CD4-positive, alpha-beta T cell (primary cell): ENCODE measurements around the gene THEMIS. TPM values are rescaled to one million over a fixed set of nuclear protein-coding genes. Genes with fewer than 3 reads are reported as not detected.
"Not testable (repeated sequence)": the region's sequence is repeated elsewhere in the genome, so short reads cannot be mapped to it uniquely, and the experiment has no call there.

ENCODE experiments used
- ATAC-seq: fragments of 200-7000 bp; cut with Tn5 transposase; one replicate; pipeline ENCODE4 v1.10.0; 2022; ENCODE audit warnings: mild to moderate bottlenecking; ENCODE audit not compliant: poor library complexity
- CTCF ChIA-PET: fragments of 350-600 bp; sonication (Branson Sonifier 250); formaldehyde crosslinking; loops from one replicate; lab custom pipeline; 2021; ENCODE audit warnings: antibody characterized with exemption, inconsistent platforms; lab: Charles Lee
- POLR2A ChIA-PET: fragments of 350-600 bp; sonication (Branson Sonifier 250); formaldehyde crosslinking; loops from one replicate; lab custom pipeline; 2021; ENCODE audit warnings: antibody characterized with exemption, inconsistent platforms; lab: Charles Lee
- DNase-seq, 14 experiments: peaks; one replicate each; pipeline ENCODE4 v3.0.0-alpha.2; 2013 to 2020; ENCODE audit warnings: mixed read lengths in 2 of 14
- H3K27ac ChIP-seq, 2 donors: one replicate each; pipeline versions ENCODE4 v1.5.1 to v1.7.0; 2013; ENCODE audit warnings: low read length in 2 of 2, low read depth in 1 of 2, mild to moderate bottlenecking in 1 of 2
- H3K27me3 ChIP-seq, 2 experiments: 1 replicate in 1 of 2; 2 replicates in 1 of 2; pipeline versions ENCODE4 v1.6.1 to v1.7.0; 2013; ENCODE audit warnings: low read length in 2 of 2, control low read depth in 1 of 2, mild to moderate bottlenecking in 1 of 2, moderate library complexity in 1 of 2; ENCODE audit not compliant: insufficient read depth in 2 of 2, control insufficient read depth in 1 of 2
- H3K36me3 ChIP-seq: one replicate; pipeline ENCODE4 v1.6.1; 2013; ENCODE audit warnings: low read length, control low read depth; ENCODE audit not compliant: insufficient read depth
- H3K4me1 ChIP-seq: one replicate; pipeline ENCODE4 v1.6.1; 2013; ENCODE audit warnings: low read length, control low read depth; ENCODE audit not compliant: insufficient read depth
- H3K4me3 ChIP-seq: one replicate; pipeline ENCODE4 v1.5.1; 2013; ENCODE audit warnings: mild to moderate bottlenecking, low read length, moderate library complexity
- H3K9me3 ChIP-seq, 2 experiments: 1 replicate in 1 of 2; 2 replicates in 1 of 2; pipeline versions ENCODE4 v1.6.1 to v1.7.0; 2013; ENCODE audit warnings: low read length in 2 of 2, mild to moderate bottlenecking in 2 of 2, control low read depth in 1 of 2, moderate library complexity in 1 of 2; ENCODE audit not compliant: control insufficient read depth in 1 of 2, insufficient read depth in 1 of 2
- H3K27ac Mint-ChIP-seq: one replicate; pipeline ENCODE4 v1.8.0; 2020; ENCODE audit warnings: mixed read lengths
- H3K27me3 Mint-ChIP-seq: one replicate; pipeline ENCODE4 v1.8.0; 2021; ENCODE audit warnings: mixed read lengths
- H3K36me3 Mint-ChIP-seq: one replicate; pipeline ENCODE4 v1.8.0; 2021; ENCODE audit warnings: low read depth, mixed read lengths
- H3K4me1 Mint-ChIP-seq: one replicate; pipeline ENCODE4 v1.8.0; 2021; ENCODE audit warnings: low read depth, mixed read lengths
- H3K4me3 Mint-ChIP-seq: one replicate; pipeline ENCODE4 v1.8.0; 2020; ENCODE audit warnings: mild to moderate bottlenecking, mixed read lengths
- H3K9me3 Mint-ChIP-seq: one replicate; pipeline ENCODE4 v1.8.0; 2020; ENCODE audit warnings: mixed read lengths
- CTCF ChIP-seq: fragments of 200-600 bp; IDR thresholded peaks from one replicate; pipeline ENCODE4 v1.8.0; 2022; ENCODE audit warnings: antibody characterized with exemption, mild to moderate bottlenecking
- intact Hi-C, 2 experiments: fragments of 100-400 bp; cut with DNase I in 1 of 2; cut with micrococcal nuclease in 1 of 2; formaldehyde crosslinking; loops; one replicate each; pipeline versions ENCODE4 v1.15.1 to v1.9.0; 2023 to 2025; cut with DNase I, micrococcal nuclease
- total RNA-seq, 174 experiments: library from RNA in 2 of 174; stranded (reverse) in 2 of 174; gene quantifications; one replicate each; pipeline ENCODE4 v1.2.3 and lab custom pipeline; 2021 to 2026

Gene THEMIS
- total RNA-seq, 2 experiments from 2014 or later = 25.0 to 25.3 TPM

GRCh38 chr6:127932708-127933107, 31.9 kb upstream of the THEMIS start:
- Mint-ChIP-seq H3K36me3 (peaks cover 23% of the 10 kb centered on the region), H3K27me3 (no peaks in the 10 kb centered on the region), H3K27ac (peak overlapping the region; percentile 90), H3K9me3 (peaks cover 12% of the 10 kb centered on the region), H3K4me1 (peaks cover 43% of the 10 kb centered on the region), H3K4me3 (no peak overlapping the region)
- intact Hi-C loops = no loop called here
- Histone ChIP-seq H3K9me3 (peaks cover 7% of the 10 kb centered on the region in 2 experiments), H3K36me3 (no peaks in the 10 kb centered on the region), H3K27me3 (no peaks in the 10 kb centered on the region), H3K4me1 (peaks cover 12% of the 10 kb centered on the region), H3K4me3 (no peak overlapping the region), H3K27ac (peak overlapping the region in 1 of 2 donors; percentile 44)
- ATAC-seq = no peak
- DNase-seq = no peak
- no peak for TF ChIP-seq CTCF
- POLR2A ChIA-PET = interaction anchor here (0.6 to 1.1 kb wide), 3 partner anchors 8 to 28 kb away, joined by 3 to 4 read pairs (median 3); no protein-coding TSS in a partner anchor
- CTCF ChIA-PET = no interaction called here

GRCh38 chr6:127926441-127926840, 25.6 kb upstream of the THEMIS start:
- peaks cover 18% of the 10 kb centered on the region for H3K9me3 Mint-ChIP-seq
- H3K27ac Mint-ChIP-seq, H3K9me3 ChIP-seq, CTCF ChIA-PET, intact Hi-C loops, H3K27me3 Mint-ChIP-seq, DNase-seq, H3K4me3 ChIP-seq, H3K4me3 Mint-ChIP-seq, POLR2A ChIA-PET, H3K36me3 ChIP-seq, H3K27me3 ChIP-seq, ATAC-seq, H3K27ac ChIP-seq: not testable (repeated sequence)
- H3K4me1 Mint-ChIP-seq = peaks cover 41% of the 10 kb centered on the region
- peaks cover 23% of the 10 kb centered on the region for H3K36me3 Mint-ChIP-seq
- peaks cover 23% of the 10 kb centered on the region for H3K4me1 ChIP-seq

- Histone ChIP-seq H3K36me3 (no peaks in the 10 kb centered on the region), H3K9me3 (peaks cover 0 to 6% of the 10 kb centered on the region in 2 experiments), H3K27ac (no peak overlapping the region), H3K27me3 (no peaks in the 10 kb centered on the region), H3K4me3 (no peak overlapping the region), H3K4me1 (peaks cover 37% of the 10 kb centered on the region)
- POLR2A ChIA-PET = interaction anchor here (4.7 kb wide), 1 partner anchor 10 kb away, joined by 22 read pairs; no protein-coding TSS in a partner anchor
- TF ChIP-seq CTCF = no peak
- no peak overlapping the region for H3K27ac Mint-ChIP-seq
- peaks cover 57% of the 10 kb centered on the region for H3K4me1 Mint-ChIP-seq
- DNase-seq = no peak
- CTCF ChIA-PET = no interaction called here
- H3K36me3 Mint-ChIP-seq = peaks cover 21% of the 10 kb centered on the region
- peaks cover 18% of the 10 kb centered on the region for H3K9me3 Mint-ChIP-seq
- no peak for ATAC-seq
- intact Hi-C loops = no loop called here
- H3K27me3 Mint-ChIP-seq = no peaks in the 10 kb centered on the region
- peak overlapping the region; percentile 3 for H3K4me3 Mint-ChIP-seq
Observed at GRCh38 chr6:127924440-127924839, 23.6 kb upstream of the THEMIS start.

GRCh38 chr6:127924031-127924430, 23.2 kb upstream of the THEMIS start:
- Mint-ChIP-seq H3K36me3 (peaks cover 17% of the 10 kb centered on the region), H3K27ac (no peak overlapping the region), H3K4me3 (peak overlapping the region; percentile 3), H3K4me1 (peaks cover 61% of the 10 kb centered on the region), H3K27me3 (no peaks in the 10 kb centered on the region), H3K9me3 (peaks cover 18% of the 10 kb centered on the region)
- Histone ChIP-seq H3K4me1 (peaks cover 40% of the 10 kb centered on the region), H3K36me3 (no peaks in the 10 kb centered on the region), H3K4me3 (no peak overlapping the region), H3K9me3 (peaks cover 0 to 6% of the 10 kb centered on the region in 2 experiments), H3K27me3 (no peaks in the 10 kb centered on the region), H3K27ac (no peak overlapping the region)
- no peak for DNase-seq
- CTCF ChIA-PET = no interaction called here
- intact Hi-C loops = no loop called here
- no peak for ATAC-seq
- no peak for TF ChIP-seq CTCF
- POLR2A ChIA-PET = interaction anchor here (4.7 kb wide), 1 partner anchor 11 kb away, joined by 22 read pairs; no protein-coding TSS in a partner anchor
